Stimulated activated naive CD4-positive, alpha-beta T cell treated with Interleukin-2 at 50 U/mL for 16 hours (primary cell): ENCODE data around the gene TPM2.

Experiments used
- DNase-seq: peaks from one replicate; lab custom pipeline; 2025; lab: John Stamatoyannopoulos, UW

Gene TPM2

DNA sequence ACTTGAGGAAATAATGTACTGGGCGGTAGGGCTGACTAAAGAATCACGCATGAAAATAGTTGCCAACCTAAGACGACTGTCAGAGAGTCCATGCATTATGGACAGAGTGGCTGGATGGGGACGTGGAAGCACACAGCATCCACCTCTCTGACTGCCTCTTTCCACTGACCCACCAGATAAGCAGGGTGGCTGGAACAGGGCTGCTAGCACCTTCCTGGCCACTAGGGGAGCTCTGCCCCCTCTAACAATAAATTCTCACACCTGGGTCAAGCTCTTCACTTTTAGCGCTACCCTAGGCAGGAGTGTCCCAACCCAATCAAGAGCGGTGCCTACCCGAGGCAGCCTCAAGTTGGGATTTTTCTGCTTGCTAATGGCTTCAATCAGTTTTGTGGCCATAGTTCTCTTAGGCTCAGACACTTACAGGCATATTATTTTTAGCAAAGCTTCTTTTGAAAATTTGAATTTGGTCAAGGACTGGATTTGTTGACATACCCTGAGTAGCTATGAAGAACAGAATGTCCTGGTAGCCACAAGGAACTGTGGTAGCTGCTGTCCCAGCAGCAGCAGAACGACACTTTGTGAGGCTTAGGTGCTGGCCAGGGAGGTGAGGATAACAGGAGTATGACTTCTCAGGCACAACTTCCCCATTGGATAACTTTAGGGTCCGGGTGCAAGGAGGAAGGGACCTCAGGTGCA lies 6.9 kb upstream of the TPM2 start:
- peak; percentile 32 for DNase-seq

DNA sequence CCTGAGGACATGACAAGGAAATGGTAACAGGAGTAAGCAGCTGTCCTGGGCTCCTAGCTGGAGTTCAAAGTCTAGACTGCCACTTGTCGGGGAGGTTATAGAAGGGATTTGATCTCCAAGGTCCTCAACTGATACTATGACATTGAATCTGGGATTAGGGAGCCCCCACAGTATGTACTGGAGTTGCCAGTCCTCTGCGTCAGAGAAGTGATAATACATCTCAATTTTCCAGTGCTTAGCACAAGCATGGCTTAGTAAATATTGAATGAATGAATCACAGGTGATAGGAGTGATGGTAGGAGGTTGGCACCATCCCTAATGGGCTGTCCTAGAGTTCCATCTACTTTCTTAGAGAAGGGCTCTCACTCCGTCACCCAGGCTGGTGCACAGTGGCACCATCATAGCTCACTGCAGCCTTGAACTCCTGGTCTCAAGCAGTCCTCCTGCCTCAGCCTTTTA lies 6.2 kb upstream of the TPM2 start:
- no peak for DNase-seq

DNA sequence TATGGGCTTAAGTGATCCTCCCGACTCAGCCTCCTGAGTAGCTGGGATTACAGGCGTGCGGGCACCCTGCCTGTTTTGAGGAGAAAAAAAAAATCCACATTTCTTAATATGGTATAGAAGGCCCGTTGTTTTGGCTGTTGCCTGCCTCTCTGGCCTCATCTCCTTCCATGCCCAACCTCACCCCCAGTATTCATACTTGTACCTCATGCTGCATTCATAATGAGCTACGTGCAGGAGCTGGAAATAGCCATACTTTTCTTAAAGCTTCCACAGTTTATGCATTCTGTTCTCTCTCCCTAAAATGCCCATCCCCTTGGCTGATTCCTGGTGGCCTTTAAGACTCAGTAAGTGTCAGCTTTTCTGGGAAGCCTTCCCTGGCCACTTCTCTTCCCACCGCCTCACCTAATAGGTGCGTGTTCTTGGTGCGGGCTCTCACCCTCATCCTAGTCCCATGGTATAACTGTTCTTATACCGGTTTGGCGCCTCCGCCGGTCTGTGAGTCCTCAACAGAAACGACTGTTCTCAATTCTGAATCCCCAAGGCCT lies 2.1 kb upstream of the TPM2 start:
- no peak for DNase-seq

DNA sequence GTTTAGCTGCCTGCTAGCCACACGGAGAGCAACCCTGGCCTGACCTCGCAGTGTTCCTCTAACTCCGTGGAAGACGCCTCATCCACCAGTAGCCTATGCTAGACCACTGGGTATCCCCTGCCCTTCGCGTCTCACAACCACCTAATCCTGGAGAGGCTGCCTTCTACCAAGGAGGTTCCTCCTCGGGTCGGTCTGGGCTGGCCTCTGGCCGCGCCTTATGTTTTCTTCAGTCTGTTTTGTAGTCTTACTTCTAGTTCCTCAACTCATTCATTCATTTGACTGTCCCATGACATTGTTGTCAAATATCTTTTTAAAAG lies 1.6 kb upstream of the TPM2 start:
- DNase-seq: no peak

DNA sequence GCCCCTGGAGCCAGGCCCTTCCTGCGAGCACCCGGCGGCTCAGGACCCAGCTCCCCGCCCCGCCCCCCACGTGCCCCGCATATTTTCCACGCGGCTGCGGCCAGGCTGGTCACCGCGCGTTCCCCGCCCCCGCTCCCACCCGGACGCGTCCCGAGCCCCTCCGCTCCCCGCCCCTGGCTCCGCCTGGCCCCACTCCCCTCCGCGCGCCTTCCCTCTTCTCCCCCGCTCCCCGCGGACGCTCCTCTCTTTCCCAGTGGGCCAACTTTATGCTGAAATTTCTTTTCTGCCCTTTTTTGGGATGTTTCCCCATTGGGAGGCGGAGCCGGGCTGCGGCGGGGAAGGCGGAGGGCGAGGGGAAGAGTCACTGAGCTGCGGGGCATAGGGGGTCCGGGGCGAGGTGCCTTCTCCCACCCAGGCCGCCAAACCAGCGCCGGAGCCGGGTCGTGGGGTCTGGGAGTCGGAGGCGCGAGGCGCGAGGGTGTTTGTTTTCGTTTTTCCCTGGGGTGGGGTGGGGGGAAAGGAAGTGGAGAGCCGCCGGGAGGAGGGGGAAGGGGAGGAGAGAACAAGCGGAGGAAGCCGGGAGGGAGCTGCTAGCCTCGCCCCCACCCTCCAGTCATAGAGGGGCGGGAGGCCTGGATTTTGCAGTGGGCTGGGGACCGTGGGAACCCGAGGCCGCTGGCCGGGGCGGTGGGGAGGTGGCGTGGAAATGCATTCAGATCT lies 1.0 kb upstream of the TPM2 start:
- DNase-seq: peak; percentile 32

DNA sequence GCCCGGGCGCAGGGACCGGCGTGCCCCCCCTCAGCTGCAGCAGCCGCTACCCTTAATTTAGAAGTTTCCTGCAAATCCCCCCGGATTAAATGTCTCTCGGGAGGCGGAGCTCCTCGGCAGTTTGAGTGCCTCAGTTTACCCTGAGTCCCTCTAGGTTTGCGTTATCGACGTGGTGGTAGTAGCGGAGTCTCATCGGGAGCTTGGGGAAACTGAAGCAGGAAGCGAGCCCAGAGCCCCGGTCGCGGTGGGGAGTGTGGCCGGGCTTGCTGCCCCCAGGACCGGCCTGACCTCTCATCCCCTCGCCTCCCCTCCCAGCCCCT lies 529 bp upstream of the TPM2 start:
- no peak for DNase-seq

DNA sequence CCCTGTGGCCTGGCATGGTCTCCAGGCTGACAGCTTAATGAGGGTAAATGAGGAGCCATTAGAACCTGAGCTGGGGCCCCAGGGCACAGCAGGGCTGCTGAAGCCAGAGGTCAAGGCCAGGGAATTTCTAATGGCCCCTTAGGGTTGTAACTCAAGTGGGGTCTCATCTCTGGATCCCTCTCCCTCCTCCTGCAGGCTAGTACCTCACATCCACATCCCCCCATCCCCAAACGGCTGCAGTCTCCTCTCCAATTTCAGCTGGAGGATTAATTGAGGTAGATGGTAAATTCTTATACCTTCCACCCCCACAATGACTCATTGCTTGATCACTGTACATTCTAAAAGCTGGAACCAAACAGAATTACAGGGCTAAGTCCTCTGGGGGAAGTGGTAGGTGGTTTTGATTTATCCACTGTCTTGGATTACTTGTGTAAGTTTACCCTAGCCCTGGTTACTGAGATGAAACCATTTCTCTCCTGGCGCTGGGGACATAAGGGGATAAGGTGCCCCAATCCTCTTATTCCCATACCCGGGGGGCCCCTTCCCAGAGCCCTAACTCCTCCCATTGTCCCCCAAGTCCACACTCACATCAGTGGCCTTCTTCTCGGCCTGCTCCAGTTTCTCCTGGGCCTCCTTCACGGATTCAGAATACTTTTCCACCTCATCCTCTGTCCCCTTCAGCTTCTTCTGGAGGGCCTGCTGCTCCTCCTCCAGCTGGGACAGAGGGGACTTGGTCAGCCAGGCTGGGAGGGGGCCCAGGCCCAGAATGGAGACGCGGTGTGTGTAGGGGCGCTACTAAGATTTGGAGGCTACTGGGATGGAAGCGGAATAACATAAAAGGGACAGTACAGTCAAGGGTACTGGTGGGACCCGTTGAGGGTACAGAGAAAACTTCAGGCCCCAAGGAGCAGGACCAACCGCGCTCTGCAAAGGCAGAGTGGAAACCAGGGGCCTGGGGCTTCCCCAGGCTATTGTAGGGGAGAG lies 875 bp downstream of the TPM2 start:
- DNase-seq: no peak

DNA sequence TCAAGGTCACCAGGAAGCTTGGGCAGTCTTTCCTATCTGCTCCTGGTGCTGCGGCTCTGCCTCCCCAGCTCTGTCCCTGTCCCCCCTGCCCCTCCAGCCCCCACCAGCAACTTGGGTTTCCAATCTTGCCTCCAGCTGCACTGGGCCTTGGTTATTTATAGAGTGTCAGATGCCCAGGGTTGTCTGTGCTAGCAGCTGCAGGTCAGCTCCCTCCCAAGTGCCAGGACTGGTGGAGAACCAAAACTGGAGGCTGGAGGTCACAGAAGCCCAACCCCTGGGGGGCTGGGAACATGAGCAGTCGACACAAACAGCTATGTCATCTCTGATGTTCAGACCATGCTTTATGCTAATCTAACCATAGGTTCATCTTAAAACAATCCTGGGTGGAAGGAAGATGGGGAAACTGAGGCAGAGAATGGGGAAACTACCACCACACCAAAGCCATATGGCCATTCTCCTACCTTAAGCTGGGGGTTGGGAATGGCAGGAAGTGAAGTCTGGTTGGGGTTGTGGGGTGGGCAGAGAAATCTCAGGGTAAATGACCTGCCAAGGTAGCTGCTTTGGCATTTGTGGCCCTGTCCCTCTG lies 1.7 kb downstream of the TPM2 start:
- no peak for DNase-seq

DNA sequence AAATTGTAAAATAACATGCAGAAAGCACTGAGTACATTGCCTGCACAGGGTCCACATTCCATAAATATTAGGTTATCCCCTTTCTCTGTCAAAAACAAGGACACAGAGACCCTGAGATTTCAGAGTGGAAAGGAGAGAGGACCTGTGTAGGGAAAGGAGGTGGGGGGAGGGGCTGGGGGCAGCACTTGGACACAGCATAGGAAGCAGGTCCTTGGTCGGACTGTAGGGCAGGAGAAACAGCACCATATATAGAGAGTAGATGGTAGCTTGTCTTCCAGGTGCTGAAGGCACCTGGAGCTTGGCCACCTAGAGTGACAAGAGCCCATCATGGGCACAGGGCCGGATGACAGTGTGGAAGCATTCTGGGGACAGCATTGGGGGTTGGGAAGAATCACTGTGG lies 2.4 kb downstream of the TPM2 start:
- no peak for DNase-seq

DNA sequence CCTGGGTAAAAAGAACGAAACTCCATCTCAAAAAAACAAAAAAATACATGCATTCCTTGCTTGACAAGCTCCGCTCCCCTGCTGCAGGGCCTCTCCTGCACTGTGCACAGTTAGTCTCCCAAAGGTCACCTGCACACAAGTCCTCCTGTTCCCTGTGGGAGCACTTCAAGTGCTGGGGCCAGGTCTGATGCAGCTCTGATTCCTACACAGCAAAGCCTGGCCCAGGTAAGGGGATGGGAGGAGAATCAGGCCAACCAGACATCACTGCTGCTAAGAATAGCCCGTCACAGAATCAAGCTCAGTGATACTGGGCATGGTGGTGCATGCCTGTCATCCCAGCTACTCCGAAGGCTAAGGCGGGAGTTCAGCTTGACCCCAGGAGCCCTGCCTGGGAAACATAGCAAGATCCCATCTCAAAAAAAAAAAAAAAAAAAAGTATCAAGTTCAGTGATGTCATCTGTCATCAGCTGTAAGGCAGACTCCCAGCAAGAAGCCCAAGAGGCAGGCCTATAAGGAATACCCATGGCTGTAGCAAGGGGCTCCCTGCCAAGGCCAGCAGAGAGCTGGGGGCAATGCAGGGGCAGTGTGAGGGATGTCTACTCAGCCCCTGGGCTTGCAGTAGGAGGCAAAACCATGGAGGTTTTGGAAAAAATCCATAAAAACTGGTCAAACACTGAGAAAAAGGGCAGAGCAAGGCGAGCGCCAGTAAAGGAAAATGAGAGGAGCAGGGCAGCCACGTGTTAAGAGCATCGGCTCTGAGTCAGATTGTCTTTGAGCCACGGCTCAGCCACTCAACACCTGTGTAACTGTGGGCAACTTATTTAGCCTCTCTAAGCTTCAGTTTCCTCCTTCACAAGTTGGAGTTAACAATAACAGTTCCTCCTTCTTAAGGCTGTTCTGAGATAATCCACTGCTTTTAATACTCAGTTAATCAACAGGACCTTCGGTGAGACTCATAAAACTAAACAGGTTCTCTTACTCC lies 3.2 kb downstream of the TPM2 start:
- DNase-seq: no peak

DNA sequence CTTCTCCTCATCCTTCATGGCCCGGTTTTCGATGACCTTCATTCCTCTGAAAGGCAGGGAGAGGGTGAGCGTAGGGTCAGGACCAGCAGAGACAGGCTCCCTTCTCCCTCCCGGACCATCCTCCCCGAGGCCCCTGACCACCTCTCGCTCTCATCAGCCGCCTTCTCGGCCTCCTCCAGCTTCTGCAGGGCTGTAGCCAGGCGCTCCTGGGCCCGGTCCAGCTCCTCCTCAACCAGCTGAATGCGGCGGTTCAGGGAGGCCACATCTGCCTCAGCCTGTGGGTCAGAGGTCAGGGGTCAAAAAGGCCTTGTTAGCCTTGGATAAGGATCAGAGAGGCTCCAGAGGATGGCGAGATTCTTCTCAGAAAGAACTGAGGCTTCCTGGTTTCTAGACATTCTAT lies 4.2 kb downstream of the TPM2 start:
- DNase-seq: no peak

DNA sequence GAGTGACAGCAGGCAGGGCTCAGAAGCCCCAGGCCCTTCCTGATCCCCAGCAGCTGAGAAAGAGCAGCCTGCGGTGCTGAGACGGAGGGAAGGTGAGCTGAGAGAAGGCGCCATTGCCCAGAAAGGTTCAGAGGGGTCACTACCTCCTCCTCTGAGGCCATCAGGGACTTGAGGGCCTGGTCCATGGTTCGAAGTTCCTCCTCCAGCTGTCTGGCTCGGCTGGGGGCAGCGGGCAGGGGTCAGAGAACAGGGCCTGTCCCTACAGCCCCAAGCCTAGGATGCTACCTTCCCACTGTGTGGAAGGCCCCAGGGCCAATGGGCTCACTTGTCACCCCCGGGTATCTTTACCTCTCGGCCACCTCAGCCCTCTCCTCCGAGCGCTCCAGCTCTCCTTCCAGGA lies 4.8 kb downstream of the TPM2 start:
- DNase-seq: no peak

DNA sequence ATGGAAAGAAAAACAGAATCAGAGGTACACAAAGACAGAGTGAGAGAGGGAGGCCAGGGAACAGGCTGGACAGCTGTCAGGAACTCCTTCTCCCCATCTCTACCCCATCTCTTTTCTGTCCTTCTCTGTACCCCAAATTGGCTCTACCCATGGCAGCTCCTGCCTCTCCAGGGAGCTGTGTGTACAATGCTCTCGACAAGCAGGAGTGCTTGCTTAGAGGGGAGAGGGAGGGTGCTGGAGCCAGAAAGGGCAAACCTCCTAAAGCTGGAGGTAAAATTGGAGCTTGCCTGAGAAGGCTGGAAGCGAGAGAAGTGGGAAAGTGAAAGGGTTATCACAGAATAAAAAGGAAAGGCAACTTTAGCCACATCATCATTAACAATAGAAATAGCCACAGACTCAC lies 6.4 kb downstream of the TPM2 start:
- no peak for DNase-seq

DNA sequence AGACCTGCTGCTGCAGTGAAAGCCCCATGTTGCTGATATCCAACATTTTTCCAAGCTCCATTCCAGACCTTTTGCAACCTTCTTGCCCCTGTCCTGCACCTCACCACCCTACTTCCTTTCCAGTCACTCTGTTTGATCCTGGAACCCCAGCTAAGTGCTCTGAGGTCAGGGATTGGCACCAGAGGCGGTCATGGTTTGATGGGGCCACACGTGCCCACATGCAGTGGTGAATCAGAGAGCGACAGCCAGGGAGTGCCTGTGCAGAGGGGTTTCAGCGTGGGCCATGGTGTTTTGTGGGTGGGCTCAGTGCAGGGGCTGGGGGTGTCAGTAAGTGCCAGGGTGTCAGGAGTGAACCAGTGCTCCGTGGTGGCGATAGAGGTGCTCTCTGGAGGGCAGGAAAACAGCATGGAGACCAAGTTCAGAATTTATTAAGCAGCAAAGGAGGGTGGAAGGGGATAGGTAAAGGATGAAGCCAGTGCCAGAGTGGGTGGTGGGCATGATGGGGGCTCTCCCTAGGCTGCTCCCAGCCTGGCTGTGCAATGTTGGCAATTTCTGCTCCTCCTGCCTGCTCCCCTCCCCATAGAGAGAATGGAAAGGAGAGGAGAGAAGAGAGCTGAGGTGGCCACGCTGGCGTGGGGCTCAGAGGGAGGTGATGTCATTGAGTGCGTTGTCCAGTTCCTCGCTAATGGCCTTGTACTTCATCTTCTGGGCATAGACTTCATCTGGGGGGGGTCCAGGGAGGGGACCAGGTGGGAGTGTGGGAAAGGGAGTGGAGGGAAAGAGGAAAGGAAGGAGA lies 7.0 kb downstream of the TPM2 start:
- no peak for DNase-seq

DNA sequence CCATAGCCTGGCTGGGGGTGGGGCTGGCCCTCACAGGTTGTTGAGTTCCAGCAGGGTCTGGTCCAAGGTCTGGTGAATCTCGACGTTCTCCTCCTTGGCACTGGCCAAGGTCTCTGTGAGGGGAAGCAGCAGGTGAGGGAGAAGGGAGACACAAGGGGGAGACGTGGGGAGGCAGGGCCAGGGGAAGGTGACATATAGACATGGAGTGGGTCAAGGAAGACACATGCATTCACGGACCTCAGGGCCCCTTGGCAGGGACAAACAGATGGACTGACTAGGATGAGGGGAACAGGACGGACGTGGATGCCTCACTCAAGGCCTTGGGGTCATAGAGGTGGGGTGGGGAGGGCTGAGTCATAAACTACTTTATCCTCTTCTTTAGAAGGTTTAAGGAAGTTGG lies 7.7 kb downstream of the TPM2 start:
- no peak for DNase-seq

DNA sequence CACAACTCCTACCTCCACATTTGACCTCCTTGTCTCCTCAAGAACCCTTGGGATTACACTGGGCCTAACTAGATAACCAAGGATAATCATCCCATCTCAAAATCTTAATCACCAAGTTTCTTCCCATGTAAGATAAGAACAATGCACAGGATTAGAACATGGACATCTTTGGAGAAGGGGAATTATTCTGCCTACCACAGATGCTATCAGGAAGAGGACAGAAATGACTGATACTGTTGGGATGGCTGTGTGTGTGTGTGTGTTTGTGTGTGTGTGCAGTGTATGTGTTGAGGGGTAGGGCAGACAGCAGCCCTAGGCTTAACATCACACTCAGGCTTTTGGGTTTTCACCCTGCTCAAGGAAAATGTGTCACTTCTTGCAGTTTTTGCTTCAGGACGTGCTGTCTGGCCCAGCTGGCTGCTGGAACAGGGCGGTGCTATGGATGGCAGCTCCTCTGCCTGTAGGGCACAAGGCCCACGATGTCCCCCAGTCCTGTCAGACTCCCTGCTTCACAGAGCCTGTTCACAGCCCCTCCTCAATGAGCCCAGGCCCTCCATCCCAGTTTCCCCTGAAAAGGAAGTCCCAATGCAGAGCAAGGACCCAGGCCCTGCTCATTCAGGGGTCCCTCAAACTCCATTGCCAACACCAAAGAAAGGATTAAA lies 8.3 kb downstream of the TPM2 start:
- DNase-seq: no peak

DNA sequence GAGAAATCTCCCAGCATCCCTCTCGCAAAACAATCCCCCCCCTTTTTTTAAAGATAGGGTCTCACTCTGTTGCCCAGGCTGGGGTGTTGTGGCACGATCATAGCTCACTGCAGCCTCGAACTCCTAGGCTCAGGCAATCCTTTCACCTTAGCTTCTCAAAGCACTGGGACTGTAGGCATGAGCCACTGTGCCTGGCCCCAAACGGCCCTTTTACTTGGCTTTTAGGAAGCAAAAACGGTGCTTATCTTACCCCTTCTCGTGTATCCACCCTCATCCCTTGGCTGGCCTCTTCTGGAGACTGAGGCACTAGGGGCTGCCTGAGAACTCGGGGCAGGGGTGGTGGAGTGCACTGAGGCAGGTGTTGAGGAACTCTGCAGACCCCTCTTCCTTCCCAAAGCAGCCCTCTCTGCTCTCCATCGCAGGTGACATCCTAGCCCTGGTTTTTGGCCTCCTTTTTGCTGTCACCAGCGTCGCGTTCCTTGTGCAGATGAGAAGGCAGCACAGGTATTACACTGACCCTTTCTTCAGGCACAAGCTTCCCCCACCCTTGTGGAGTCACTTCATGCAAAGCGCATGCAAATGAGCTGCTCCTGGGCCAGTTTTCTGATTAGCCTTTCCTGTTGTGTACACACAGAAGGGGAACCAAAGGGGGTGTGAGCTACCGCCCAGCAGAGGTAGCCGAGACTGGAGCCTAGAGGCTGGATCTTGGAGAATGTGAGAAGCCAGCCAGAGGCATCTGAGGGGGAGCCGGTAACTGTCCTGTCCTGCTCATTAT lies 9.2 kb downstream of the TPM2 start:
- no peak for DNase-seq

DNA sequence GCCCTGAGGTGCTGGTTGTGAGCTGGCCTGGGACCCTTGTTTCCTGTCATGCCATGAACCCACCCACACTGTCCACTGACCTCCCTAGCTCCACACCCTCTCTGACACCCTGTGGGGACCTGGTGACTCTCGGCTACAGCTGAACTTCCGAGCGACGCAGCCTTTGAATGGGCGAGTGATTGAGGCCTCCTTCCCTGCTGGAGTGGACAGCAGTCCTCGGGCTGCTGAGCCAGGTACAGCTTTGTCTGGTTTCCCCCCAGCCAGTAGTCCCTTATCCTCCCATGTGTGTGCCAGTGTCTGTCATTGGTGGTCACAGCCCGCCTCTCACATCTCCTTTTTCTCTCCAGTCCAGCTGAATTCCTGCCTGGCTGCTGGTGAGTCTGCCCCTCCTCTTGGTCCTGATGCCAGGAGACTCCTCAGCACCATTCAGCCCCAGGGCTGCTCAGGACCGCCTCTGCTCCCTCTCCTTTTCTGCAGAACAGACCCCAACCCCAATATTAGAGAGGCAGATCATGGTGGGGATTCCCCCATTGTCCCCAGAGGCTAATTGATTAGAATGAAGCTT lies 9.9 kb downstream of the TPM2 start:
- no peak for DNase-seq

DNA sequence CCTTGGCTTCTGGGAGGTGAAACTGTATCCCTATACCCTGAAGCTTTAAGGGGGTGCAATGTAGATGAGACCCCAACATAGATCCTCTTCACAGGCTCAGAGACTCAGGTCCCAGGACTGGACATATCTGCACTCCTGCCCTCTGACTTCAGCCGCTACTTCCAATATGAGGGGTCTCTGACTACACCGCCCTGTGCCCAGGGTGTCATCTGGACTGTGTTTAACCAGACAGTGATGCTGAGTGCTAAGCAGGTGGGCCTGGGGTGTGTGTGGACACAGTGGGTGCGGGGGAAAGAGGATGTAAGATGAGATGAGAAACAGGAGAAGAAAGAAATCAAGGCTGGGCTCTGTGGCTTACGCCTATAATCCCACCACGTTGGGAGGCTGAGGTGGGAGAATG lies 10.6 kb downstream of the TPM2 start:
- no peak for DNase-seq
